Activated T-cell treated with anti-CD3 and anti-CD28 coated beads for 4 hours (primary cell): ENCODE measurements around the gene EFHC2.
"Not testable (repeated sequence)": the region's sequence is repeated elsewhere in the genome, so short reads cannot be mapped to it uniquely, and the experiment has no call there.

Experiments
- DNase-seq: peaks from one replicate; pipeline ENCODE4 v3.0.0-alpha.2; 2020

EFHC2 gene

GRCh38 chrX:44291468-44292092, 51.9 kb downstream of the EFHC2 start:
- no peak for DNase-seq

- no peak for DNase-seq
Measured at GRCh38 chrX:44290718-44291117, 52.8 kb downstream of the EFHC2 start.

- DNase-seq, result no peak
Measured at GRCh38 chrX:44282753-44283152, 60.7 kb downstream of the EFHC2 start.

- no peak for DNase-seq
Measured at GRCh38 chrX:44280116-44280515, 63.4 kb downstream of the EFHC2 start.

GRCh38 chrX:44274096-44274495, 69.4 kb downstream of the EFHC2 start:
- no peak for DNase-seq

- no peak for DNase-seq
Measured at GRCh38 chrX:44267861-44268260, 75.6 kb downstream of the EFHC2 start.

- DNase-seq, result no peak
Measured at GRCh38 chrX:44267116-44267515, 76.4 kb downstream of the EFHC2 start.

- DNase-seq, result no peak
Measured at GRCh38 chrX:44265559-44265958, 77.9 kb downstream of the EFHC2 start.

GRCh38 chrX:44264936-44265335, 78.5 kb downstream of the EFHC2 start:
- DNase-seq, result no peak

- no peak for DNase-seq
Measured at GRCh38 chrX:44261286-44261685, 82.2 kb downstream of the EFHC2 start.

GRCh38 chrX:44260609-44261008, 82.9 kb downstream of the EFHC2 start:
- DNase-seq, result no peak

GRCh38 chrX:44255742-44256141, 87.7 kb downstream of the EFHC2 start:
- DNase-seq, result not testable (repeated sequence)

- no peak for DNase-seq
Measured at GRCh38 chrX:44253575-44253942, 89.9 kb downstream of the EFHC2 start.

GRCh38 chrX:44252688-44253574, 90.5 kb downstream of the EFHC2 start:
- peak; percentile 12 for DNase-seq

GRCh38 chrX:44247468-44247867, 96.0 kb downstream of the EFHC2 start:
- DNase-seq, result no peak

GRCh38 chrX:44246826-44247225, 96.6 kb downstream of the EFHC2 start:
- no peak for DNase-seq

- DNase-seq, result no peak
Measured at GRCh38 chrX:44245733-44246132, 97.7 kb downstream of the EFHC2 start.

GRCh38 chrX:44244008-44244407, 99.5 kb downstream of the EFHC2 start:
- DNase-seq, result no peak

- DNase-seq, result no peak
Measured at GRCh38 chrX:44241546-44241945, 101.9 kb downstream of the EFHC2 start.

- DNase-seq, result no peak
Measured at GRCh38 chrX:44240036-44240435, 103.4 kb downstream of the EFHC2 start.

- DNase-seq, result no peak
Measured at GRCh38 chrX:44239036-44239435, 104.4 kb downstream of the EFHC2 start.

- DNase-seq, result no peak
Measured at GRCh38 chrX:44235534-44235933, 107.9 kb downstream of the EFHC2 start.

- DNase-seq, result no peak
Measured at GRCh38 chrX:44234541-44234940, 108.9 kb downstream of the EFHC2 start.

- no peak for DNase-seq
Measured at GRCh38 chrX:44234116-44234515, 109.4 kb downstream of the EFHC2 start.

GRCh38 chrX:44232081-44232480, 111.4 kb downstream of the EFHC2 start:
- DNase-seq, result no peak
